Sigmoid colon (tissue), 7 donors: ENCODE measurements around the gene FAN1. TPM values are rescaled to one million over a fixed set of nuclear protein-coding genes. Genes with fewer than 3 reads are reported as not detected.

ENCODE experiments used
- DNase-seq: peaks from one replicate; pipeline ENCODE4 v3.0.0-alpha.2; 2019
- H3K27ac ChIP-seq, 4 donors: fragments of 200-600 bp; sonication (generic); one replicate each; pipeline ENCODE4 v1.5.1; 2016 to 2019; ENCODE audit warnings: mild to moderate bottlenecking in 1 of 4
- H3K27me3 ChIP-seq, 3 donors: fragments of 200-600 bp; sonication (generic); one replicate each; pipeline ENCODE4 v1.5.1; 2019; ENCODE audit warnings: mild to moderate bottlenecking in 1 of 3
- H3K36me3 ChIP-seq, 4 donors: fragments of 200-600 bp; sonication (generic); one replicate each; pipeline ENCODE4 v1.5.1; 2016 to 2019
- H3K4me1 ChIP-seq, 4 donors: fragments of 200-600 bp; sonication (generic); one replicate each; pipeline ENCODE4 v1.5.1; 2017 to 2019
- H3K4me3 ChIP-seq, 4 donors: fragments of 200-600 bp; sonication (generic); one replicate each; pipeline ENCODE4 v1.5.1; 2017 to 2019; ENCODE audit warnings: mild to moderate bottlenecking in 2 of 4, moderate library complexity in 1 of 4
- H3K9me3 ChIP-seq, 4 donors: fragments of 200-600 bp in 3 of 4; sonication (generic) in 3 of 4; one replicate each; pipeline versions ENCODE4 v1.5.1 to v1.6.1; 2013 to 2019
- CTCF ChIP-seq, 4 experiments: fragments of 450-650 bp in 3 of 4; fragments of 200-600 bp in 1 of 4; IDR thresholded peaks; one replicate each; pipeline ENCODE4 v1.5.1; 2016 to 2019; ENCODE audit warnings: antibody characterized with exemption in 4 of 4, mild to moderate bottlenecking in 3 of 4, moderate library complexity in 2 of 4
- EP300 ChIP-seq, 4 donors: sonication (generic); formaldehyde crosslinking; IDR thresholded peaks; one replicate each; pipeline ENCODE4 v1.6.1; 2017; ENCODE audit warnings: antibody characterized with exemption in 4 of 4
- POLR2A ChIP-seq, 2 donors: fragments of 450-650 bp; IDR thresholded peaks; one replicate each; pipeline ENCODE4 v1.6.1; 2016; ENCODE audit warnings: antibody characterized with exemption in 2 of 2, mild to moderate bottlenecking in 2 of 2, moderate library complexity in 2 of 2
- POLR2AphosphoS5 ChIP-seq, 4 donors: sonication (generic); formaldehyde crosslinking; IDR thresholded peaks; one replicate each; pipeline ENCODE4 v1.6.1; 2017; ENCODE audit warnings: antibody characterized with exemption in 4 of 4
- WGBS, 2 donors: extraction: QIAGEN DNeasy Blood & Tissue Kit; methylation state at CpG; one replicate each; pipeline ENCODE4 v1.1.7; 2013; 5-methylcytosine and 5-hydroxymethylcytosine counted together
- intact Hi-C: fragments of 100-400 bp; cut with DNase I; formaldehyde crosslinking; loops from one replicate; pipeline ENCODE4 v1.15.1; 2023
- polyA plus RNA-seq, 3 donors: library from polyadenylated mRNA; stranded (reverse); fragments of 200-250 nt; gene quantifications; one replicate each; pipeline ENCODE4 v1.2.3, GENCODE V29; 2013
- total RNA-seq, 4 donors: library from RNA; depleted of rRNA; stranded (reverse); fragments of >200 nt; gene quantifications; one replicate each; pipeline ENCODE4 v1.1.0, GENCODE V29; 2016
- donor health status: healthy with polysubstance abuse.
- donor health status: Bipolar disorder and iron deficiency.
- donor health status: healthy.

Gene FAN1
- total and polyA plus RNA-seq, 7 donors: 3.6 to 20.8 (median 17.8) TPM

- intact Hi-C loops: no loop called here
These were observed 26.7 kb downstream of the FAN1 start for GRCh38 chr15:30930422-30930821.

GRCh38 chr15:30933293-30933692, 29.6 kb downstream of the FAN1 start:
- Histone ChIP-seq H3K4me3 (no peak overlapping the region), H3K4me1 (no peaks in the 10 kb centered on the region), H3K27ac (no peak overlapping the region), H3K27me3 (no peaks in the 10 kb centered on the region), H3K36me3 (peaks cover 13 to 76% (median 23%) of the 10 kb centered on the region in 4 donors), H3K9me3 (no peaks in the 10 kb centered on the region)
- intact Hi-C loops: no loop called here
- DNase-seq: no peak
- TF ChIP-seq CTCF (IDR thresholded peaks at IDR 0.05) (no peak), POLR2A (IDR thresholded peaks at IDR 0.05) (no peak), EP300 (IDR thresholded peaks at IDR 0.05) (no peak), POLR2AphosphoS5 (IDR thresholded peaks at IDR 0.05) (no peak)

More at GRCh38 chr15:30930422-30930821, 26.7 kb downstream of the FAN1 start:
- Histone ChIP-seq H3K4me1 (no peaks in the 10 kb centered on the region), H3K9me3 (no peaks in the 10 kb centered on the region), H3K27me3 (no peaks in the 10 kb centered on the region), H3K27ac (no peak overlapping the region), H3K36me3 (peaks cover 18 to 76% (median 26%) of the 10 kb centered on the region in 4 donors), H3K4me3 (no peak overlapping the region)
- DNase-seq: no peak
- no peak for TF ChIP-seq CTCF (IDR thresholded peaks at IDR 0.05)
- TF ChIP-seq POLR2AphosphoS5 (IDR thresholded peaks at IDR 0.05): no peak
- TF ChIP-seq EP300 (IDR thresholded peaks at IDR 0.05): no peak
- no peak for TF ChIP-seq POLR2A (IDR thresholded peaks at IDR 0.05)
- WGBS, 2 donors: 90 to 95% methylated on average over 8 of the region's 8 CpGs

- intact Hi-C loops: no loop called here
- Histone ChIP-seq H3K4me1 (no peaks in the 10 kb centered on the region), H3K27me3 (no peaks in the 10 kb centered on the region), H3K4me3 (no peak overlapping the region), H3K27ac (no peak overlapping the region), H3K9me3 (no peaks in the 10 kb centered on the region), H3K36me3 (peaks cover 13 to 100% (median 55%) of the 10 kb centered on the region in 4 donors)
- DNase-seq: no peak
- TF ChIP-seq CTCF (IDR thresholded peaks at IDR 0.05) (no peak), POLR2AphosphoS5 (IDR thresholded peaks at IDR 0.05) (no peak), POLR2A (IDR thresholded peaks at IDR 0.05) (no peak), EP300 (IDR thresholded peaks at IDR 0.05) (no peak)
- WGBS, 2 donors: 95 to 96% methylated on average over 7 of the region's 7 CpGs
These were observed 35.4 kb downstream of the FAN1 start for GRCh38 chr15:30939161-30939560.

- TF ChIP-seq POLR2AphosphoS5 (IDR thresholded peaks at IDR 0.05) (no peak), EP300 (IDR thresholded peaks at IDR 0.05) (no peak), POLR2A (IDR thresholded peaks at IDR 0.05) (no peak)
- H3K36me3 ChIP-seq: peaks cover 13 to 100% (median 55%) of the 10 kb centered on the region in 4 donors
- H3K9me3 ChIP-seq: no peaks in the 10 kb centered on the region
- 29 to 79% methylated on average over 4 of the region's 4 CpGs for WGBS, 2 donors
- intact Hi-C loops: no loop called here
- no peak for DNase-seq
- H3K4me1 ChIP-seq: no peaks in the 10 kb centered on the region
- H3K27ac ChIP-seq: no peak overlapping the region
- no peak overlapping the region for H3K4me3 ChIP-seq
- H3K27me3 ChIP-seq: no peaks in the 10 kb centered on the region
These were observed 36.6 kb downstream of the FAN1 start for GRCh38 chr15:30940359-30940758.

GRCh38 chr15:30941520-30941919, 37.8 kb downstream of the FAN1 start:
- TF ChIP-seq POLR2AphosphoS5 (IDR thresholded peaks at IDR 0.05) (peak in 1 of 4 donors; percentile 8), CTCF (IDR thresholded peaks at IDR 0.05) (no peak)
- H3K4me3 ChIP-seq: no peak overlapping the region
- no peaks in the 10 kb centered on the region for H3K27me3 ChIP-seq
- H3K4me1 ChIP-seq: no peaks in the 10 kb centered on the region
- whole genome bisulfite sequencing, 2 donors: 90 to 95% methylated on average over 15 of the region's 15 CpGs
- no peak for DNase-seq
- peaks cover 22 to 100% (median 60%) of the 10 kb centered on the region in 4 donors for H3K36me3 ChIP-seq
- intact Hi-C loops: no loop called here
- H3K9me3 ChIP-seq: no peaks in the 10 kb centered on the region
- H3K27ac ChIP-seq: no peak overlapping the region
